ENCODE data around the gene MRRF.

The MRRF gene

GRCh38 chr9:122263699-122264349, 858 bp upstream of the MRRF start:
- DNase-seq (ENCODE audit: low read depth, low spot score) = no peak
- H3K4me3 ChIP-seq (ENCODE audit: low read length) = peak overlapping the region; percentile 69

GRCh38 chr9:122265149-122265915, 650 bp downstream of the MRRF start:
- peak overlapping the region; percentile 69 for H3K4me3 ChIP-seq (ENCODE audit: low read length)
- peak; percentile 45 for DNase-seq (ENCODE audit: low read depth, low spot score)

GRCh38 chr9:122268041-122268814, 3.5 kb downstream of the MRRF start:
- H3K4me3 ChIP-seq (ENCODE audit: low read length) = no peak overlapping the region
- DNase-seq (ENCODE audit: low read depth, low spot score) = no peak

- no peak overlapping the region for H3K4me3 ChIP-seq (ENCODE audit: low read length)
- DNase-seq (ENCODE audit: low read depth, low spot score) = no peak
These were observed 9.4 kb downstream of the MRRF start for GRCh38 chr9:122274055-122274454.

- no peak for DNase-seq (ENCODE audit: low read depth, low spot score)
- no peak overlapping the region for H3K4me3 ChIP-seq (ENCODE audit: low read length)
These were observed 11.4 kb downstream of the MRRF start for GRCh38 chr9:122276096-122276495.

- H3K4me3 ChIP-seq (ENCODE audit: low read length) = no peak overlapping the region
- no peak for DNase-seq (ENCODE audit: low read depth, low spot score)
These were observed 12.7 kb downstream of the MRRF start for GRCh38 chr9:122277285-122277897.

GRCh38 chr9:122281368-122281767, 16.7 kb downstream of the MRRF start:
- no peak for DNase-seq (ENCODE audit: low read depth, low spot score)
- no peak overlapping the region for H3K4me3 ChIP-seq (ENCODE audit: low read length)

GRCh38 chr9:122286764-122287163, 22.1 kb downstream of the MRRF start:
- H3K4me3 ChIP-seq (ENCODE audit: low read length) = no peak overlapping the region
- DNase-seq (ENCODE audit: low read depth, low spot score) = no peak

GRCh38 chr9:122287214-122287720, 22.6 kb downstream of the MRRF start:
- DNase-seq (ENCODE audit: low read depth, low spot score) = no peak
- no peak overlapping the region for H3K4me3 ChIP-seq (ENCODE audit: low read length)

- DNase-seq (ENCODE audit: low read depth, low spot score) = no peak
- no peak overlapping the region for H3K4me3 ChIP-seq (ENCODE audit: low read length)
These were observed 26.8 kb downstream of the MRRF start for GRCh38 chr9:122291458-122291857.

- no peak overlapping the region for H3K4me3 ChIP-seq (ENCODE audit: low read length)
- no peak for DNase-seq (ENCODE audit: low read depth, low spot score)
These were observed 29.8 kb downstream of the MRRF start for GRCh38 chr9:122294531-122294930.

GRCh38 chr9:122297512-122297911, 32.8 kb downstream of the MRRF start:
- no peak for DNase-seq (ENCODE audit: low read depth, low spot score)
- no peak overlapping the region for H3K4me3 ChIP-seq (ENCODE audit: low read length)

- DNase-seq (ENCODE audit: low read depth, low spot score) = no peak
- no peak overlapping the region for H3K4me3 ChIP-seq (ENCODE audit: low read length)
These were observed 37.8 kb downstream of the MRRF start for GRCh38 chr9:122302237-122303093.

- DNase-seq (ENCODE audit: low read depth, low spot score) = no peak
- no peak overlapping the region for H3K4me3 ChIP-seq (ENCODE audit: low read length)
These were observed 42.4 kb downstream of the MRRF start for GRCh38 chr9:122307061-122307460.

- DNase-seq (ENCODE audit: low read depth, low spot score) = no peak
These were observed 43.2 kb downstream of the MRRF start for GRCh38 chr9:122307925-122308324.

GRCh38 chr9:122309861-122310260, 45.2 kb downstream of the MRRF start:
- DNase-seq (ENCODE audit: low read depth, low spot score) = no peak
- no peak overlapping the region for H3K4me3 ChIP-seq (ENCODE audit: low read length)

More at GRCh38 chr9:122307925-122308324, 43.2 kb downstream of the MRRF start:
- no peak overlapping the region for H3K4me3 ChIP-seq (ENCODE audit: low read length)

- no peak for DNase-seq (ENCODE audit: low read depth, low spot score)
- H3K4me3 ChIP-seq (ENCODE audit: low read length) = no peak overlapping the region
These were observed 49.5 kb downstream of the MRRF start for GRCh38 chr9:122314165-122314564.

- H3K4me3 ChIP-seq (ENCODE audit: low read length) = no peak overlapping the region
- no peak for DNase-seq (ENCODE audit: low read depth, low spot score)
These were observed 50.9 kb downstream of the MRRF start for GRCh38 chr9:122315534-122315933.

- H3K4me3 ChIP-seq (ENCODE audit: low read length) = no peak overlapping the region
- DNase-seq (ENCODE audit: low read depth, low spot score) = no peak
These were observed 53.6 kb downstream of the MRRF start for GRCh38 chr9:122318284-122318683.

Data from Jurkat, Clone E6-1 (cell line).